Measurements from ENCODE around the gene RUNX1. TPM values are rescaled to one million over a fixed set of nuclear protein-coding genes. Genes with fewer than 3 reads are reported as not detected.
A peak's percentile ranks its signal among the peaks of the same experiment; 100 is the strongest.

Gene RUNX1
- total and polyA plus RNA-seq, 2 of the 13 experiments (the other 11 are each of a cell fraction or from before 2014, with no cell fraction given): 5.4 to 6.4 TPM

DNA sequence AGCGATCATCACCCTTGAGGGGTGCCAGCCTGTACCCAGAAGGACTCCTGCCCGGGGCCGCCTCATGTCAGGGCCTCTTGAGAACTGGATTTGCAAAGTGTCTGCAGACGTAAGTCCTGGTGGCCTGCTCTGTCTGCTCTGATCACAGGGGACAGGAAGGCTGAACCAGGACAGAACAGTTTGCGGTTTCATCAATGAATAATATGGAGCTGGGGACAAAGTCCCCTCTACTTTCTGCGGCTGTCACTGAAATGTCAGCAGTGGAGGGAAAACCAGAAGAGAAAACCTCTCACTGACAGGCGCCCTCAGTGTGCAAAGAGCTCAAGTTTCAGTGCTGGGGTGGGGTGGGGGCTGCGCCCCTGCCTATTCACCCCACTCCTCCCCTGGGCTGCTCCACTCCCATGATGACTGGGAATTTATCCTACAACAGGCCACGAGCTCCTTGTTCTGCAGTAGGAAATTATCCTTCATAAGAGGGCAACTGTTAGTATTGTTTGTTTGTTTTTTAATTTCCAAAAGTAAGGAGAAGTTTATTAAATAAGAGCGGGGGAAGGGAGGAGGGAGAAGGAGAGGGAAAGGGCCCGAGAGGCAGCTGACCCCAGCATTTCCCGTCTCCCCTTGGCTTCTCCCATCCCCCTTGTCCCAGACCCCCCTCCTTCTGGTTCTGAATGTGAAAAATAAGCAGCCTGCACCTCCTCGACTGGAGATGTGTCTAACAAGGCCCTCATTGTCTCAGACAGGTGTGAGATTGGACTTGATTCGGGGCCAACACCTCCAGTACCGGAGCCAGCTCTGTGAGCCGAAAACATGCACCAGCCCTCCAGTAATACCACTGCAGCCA, 231.1 kb downstream of the RUNX1 start (continued):
- TF ChIP-seq PRDM15 (CRISPR knock-in tag; IDR thresholded peaks at IDR 0.05): no peak
- no peak for TF ChIP-seq RERE (CRISPR knock-in tag; IDR thresholded peaks at IDR 0.05; ENCODE audit: low read depth)
- no peak for TF ChIP-seq ZNF354B (CRISPR knock-in tag; IDR thresholded peaks at IDR 0.05)
- peak; percentile 85 for TF ChIP-seq SAP130 (CRISPR knock-in tag; IDR thresholded peaks at IDR 0.05; ENCODE audit: low read depth)
- TF ChIP-seq, protein P1, sequence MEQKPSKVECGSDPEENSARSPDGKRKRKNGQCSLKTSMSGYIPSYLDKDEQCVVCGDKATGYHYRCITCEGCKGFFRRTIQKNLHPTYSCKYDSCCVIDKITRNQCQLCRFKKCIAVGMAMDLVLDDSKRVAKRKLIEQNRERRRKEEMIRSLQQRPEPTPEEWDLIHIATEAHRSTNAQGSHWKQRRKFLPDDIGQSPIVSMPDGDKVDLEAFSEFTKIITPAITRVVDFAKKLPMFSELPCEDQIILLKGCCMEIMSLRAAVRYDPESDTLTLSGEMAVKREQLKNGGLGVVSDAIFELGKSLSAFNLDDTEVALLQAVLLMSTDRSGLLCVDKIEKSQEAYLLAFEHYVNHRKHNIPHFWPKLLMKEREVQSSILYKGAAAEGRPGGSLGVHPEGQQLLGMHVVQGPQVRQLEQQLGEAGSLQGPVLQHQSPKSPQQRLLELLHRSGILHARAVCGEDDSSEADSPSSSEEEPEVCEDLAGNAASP (CRISPR knock-in tag; IDR thresholded peaks at IDR 0.05; ENCODE audit: borderline replicate concordance): peak; percentile 67; the same call in 1 of the 2 replicates
- TF ChIP-seq ZNF550 (CRISPR knock-in tag; IDR thresholded peaks at IDR 0.05; ENCODE audit: borderline replicate concordance): peak; percentile 64; the same call in 1 of the 2 replicates
- no peak for TF ChIP-seq FIP1L1 (IDR thresholded peaks at IDR 0.05; ENCODE audit: borderline replicate concordance, insufficient read depth, low read depth, low read length)
- TF ChIP-seq, protein P2, sequence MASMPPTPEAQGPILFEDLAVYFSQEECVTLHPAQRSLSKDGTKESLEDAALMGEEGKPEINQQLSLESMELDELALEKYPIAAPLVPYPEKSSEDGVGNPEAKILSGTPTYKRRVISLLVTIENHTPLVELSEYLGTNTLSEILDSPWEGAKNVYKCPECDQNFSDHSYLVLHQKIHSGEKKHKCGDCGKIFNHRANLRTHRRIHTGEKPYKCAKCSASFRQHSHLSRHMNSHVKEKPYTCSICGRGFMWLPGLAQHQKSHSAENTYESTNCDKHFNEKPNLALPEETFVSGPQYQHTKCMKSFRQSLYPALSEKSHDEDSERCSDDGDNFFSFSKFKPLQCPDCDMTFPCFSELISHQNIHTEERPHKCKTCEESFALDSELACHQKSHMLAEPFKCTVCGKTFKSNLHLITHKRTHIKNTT (CRISPR knock-in tag; IDR thresholded peaks at IDR 0.05): no peak
- TF ChIP-seq ZBTB7A (CRISPR knock-in tag; IDR thresholded peaks at IDR 0.05): peak; percentile 70; the same call in 1 of the 2 replicates
- no peak for TF ChIP-seq SOX6 (IDR thresholded peaks at IDR 0.05)
- TF ChIP-seq SOX6 (CRISPR knock-in tag; IDR thresholded peaks at IDR 0.05): peak; percentile 53; the same call in 1 of the 2 replicates
- no peak for TF ChIP-seq ZMAT5 (CRISPR knock-in tag; IDR thresholded peaks at IDR 0.05; ENCODE audit: borderline replicate concordance, low read depth)

Data from HepG2 (cell line).